Thyroid gland (tissue), 4 donors: ENCODE results near the gene NANOS3.

Source experiments
- POLR2A ChIP-seq, 2 donors: fragments of 450-650 bp; IDR thresholded peaks; one replicate each; pipeline ENCODE4 v1.6.1; 2017; ENCODE audit warnings: antibody characterized with exemption in 2 of 2, mild to moderate bottlenecking in 2 of 2, moderate library complexity in 1 of 2
- TF ChIP-seq, protein P1 (sequence below), 6 experiments: fragments of 200-600 bp in 3 of 6; fragments of 450-650 bp in 3 of 6; sonication (generic) in 3 of 6; IDR thresholded peaks; one replicate each; pipeline ENCODE4 v1.5.1; 2016 to 2019; ENCODE audit warnings: antibody characterized with exemption in 6 of 6, mild to moderate bottlenecking in 2 of 6, inconsistent platforms in 1 of 6, moderate library complexity in 1 of 6

- TF ChIP-seq, protein P1, sequence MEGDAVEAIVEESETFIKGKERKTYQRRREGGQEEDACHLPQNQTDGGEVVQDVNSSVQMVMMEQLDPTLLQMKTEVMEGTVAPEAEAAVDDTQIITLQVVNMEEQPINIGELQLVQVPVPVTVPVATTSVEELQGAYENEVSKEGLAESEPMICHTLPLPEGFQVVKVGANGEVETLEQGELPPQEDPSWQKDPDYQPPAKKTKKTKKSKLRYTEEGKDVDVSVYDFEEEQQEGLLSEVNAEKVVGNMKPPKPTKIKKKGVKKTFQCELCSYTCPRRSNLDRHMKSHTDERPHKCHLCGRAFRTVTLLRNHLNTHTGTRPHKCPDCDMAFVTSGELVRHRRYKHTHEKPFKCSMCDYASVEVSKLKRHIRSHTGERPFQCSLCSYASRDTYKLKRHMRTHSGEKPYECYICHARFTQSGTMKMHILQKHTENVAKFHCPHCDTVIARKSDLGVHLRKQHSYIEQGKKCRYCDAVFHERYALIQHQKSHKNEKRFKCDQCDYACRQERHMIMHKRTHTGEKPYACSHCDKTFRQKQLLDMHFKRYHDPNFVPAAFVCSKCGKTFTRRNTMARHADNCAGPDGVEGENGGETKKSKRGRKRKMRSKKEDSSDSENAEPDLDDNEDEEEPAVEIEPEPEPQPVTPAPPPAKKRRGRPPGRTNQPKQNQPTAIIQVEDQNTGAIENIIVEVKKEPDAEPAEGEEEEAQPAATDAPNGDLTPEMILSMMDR (IDR thresholded peaks at IDR 0.05), result no peak
- no peak for TF ChIP-seq POLR2A (IDR thresholded peaks at IDR 0.05)
Observed at GRCh38 chr19:13861392-13861713, 15.6 kb upstream of the NANOS3 start.
